GM13976 (cell line): ENCODE data around the gene ADRA1B.

Experiments used
- DNase-seq: peaks from one replicate; pipeline ENCODE4 v3.0.0; 2012; ENCODE audit warnings: low spot score
- CTCF ChIP-seq: IDR thresholded peaks from 2 replicates; pipeline ENCODE4 v1.5.1; 2012; ENCODE audit warnings: borderline replicate concordance, mild to moderate bottlenecking; ENCODE audit not compliant: insufficient read depth; ENCODE audit errors: extremely low read depth, missing control alignments, control extremely low read depth
- in situ Hi-C: fragments of 300-500 bp; cut with MboI; formaldehyde crosslinking; loops from one replicate; pipeline ENCODE4 v1.12.0; 2022; ENCODE audit warnings: low sequenced_read_pairs, mixed read lengths, inconsistent platforms; ENCODE audit not compliant: unreplicated experiment

Gene ADRA1B

GRCh38 chr5:159899067-159900049 lies 16.9 kb upstream of the ADRA1B start:
- DNase-seq, result no peak
- TF ChIP-seq CTCF, result no peak
- in situ Hi-C loops, result no loop called here

DNA sequence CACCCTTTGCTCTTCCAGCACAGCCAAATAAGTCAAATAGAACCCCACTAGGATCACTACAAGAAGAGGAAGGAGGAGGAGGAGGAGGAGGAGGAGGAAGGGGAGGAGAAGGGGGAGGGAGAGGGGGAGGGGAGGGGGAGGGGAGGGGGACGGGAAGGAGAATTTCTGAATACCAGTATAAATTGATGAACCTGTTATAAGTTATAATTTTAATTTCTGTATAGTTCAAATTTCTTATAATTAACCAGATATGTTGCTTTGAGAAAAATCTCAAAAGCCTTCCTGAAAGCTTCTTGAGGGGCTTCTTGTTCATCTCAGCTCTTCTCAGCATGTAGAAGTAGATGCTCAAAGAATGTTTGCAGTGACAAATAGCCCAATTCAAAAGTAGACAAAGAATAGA lies 15.0 kb upstream of the ADRA1B start:
- in situ Hi-C loops, result no loop called here
- no peak for TF ChIP-seq CTCF
- no peak for DNase-seq

GRCh38 chr5:159901772-159902171 lies 14.5 kb upstream of the ADRA1B start:
- in situ Hi-C loops, result no loop called here
- DNase-seq, result no peak
- TF ChIP-seq CTCF, result no peak

- no peak for DNase-seq
- in situ Hi-C loops, result no loop called here
- no peak for TF ChIP-seq CTCF
Measured at GRCh38 chr5:159902444-159903121, 13.7 kb upstream of the ADRA1B start.

DNA sequence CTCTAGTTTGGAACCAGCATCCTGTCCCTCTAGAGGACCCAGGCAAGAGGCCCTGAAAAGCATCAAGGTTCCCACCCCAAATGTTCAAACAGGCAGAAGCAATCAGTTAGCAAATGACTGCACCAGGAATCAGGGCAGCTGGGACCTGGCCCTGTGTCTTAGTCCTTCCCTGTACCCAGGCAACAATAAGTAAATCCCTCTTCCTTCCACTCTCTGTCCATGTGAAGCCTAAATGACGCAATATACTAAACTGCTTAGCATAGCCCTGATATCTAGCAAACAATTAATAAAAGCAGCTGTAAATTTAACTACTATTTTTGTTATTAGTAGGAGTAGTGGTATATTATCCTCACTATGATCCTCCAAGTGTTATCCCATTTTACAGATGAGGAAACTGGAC lies 13.2 kb upstream of the ADRA1B start:
- DNase-seq, result no peak
- in situ Hi-C loops, result no loop called here
- TF ChIP-seq CTCF, result no peak

- TF ChIP-seq CTCF, result no peak
- DNase-seq, result no peak
- in situ Hi-C loops, result no loop called here
Measured at GRCh38 chr5:159904874-159905273, 11.4 kb upstream of the ADRA1B start.
